ENCODE data around the gene WDR72.

GRCh38 chr15:53644660-53645059 is 114.8 kb downstream of the WDR72 start:
- no peak for TF ChIP-seq TAF1 (IDR thresholded peaks at IDR 0.05; ENCODE audit: borderline replicate concordance, low read depth, low read length)
- no peak for TF ChIP-seq POLR2AphosphoS5 (IDR thresholded peaks at IDR 0.05; ENCODE audit: low read depth, low read length)
- no peak for TF ChIP-seq POLR2A (IDR thresholded peaks at IDR 0.05; ENCODE audit: low read depth, low read length)
